ENCODE results near the gene SPRR1A. TPM values are rescaled to one million over a fixed set of nuclear protein-coding genes. Genes with fewer than 3 reads are reported as not detected.
A peak's percentile ranks its signal among the peaks of the same experiment; 100 is the strongest.
"Not testable (repeated sequence)": the region's sequence is repeated elsewhere in the genome, so short reads cannot be mapped to it uniquely, and the experiment has no call there.

Gene SPRR1A
- total RNA-seq, 2 donors from 2014 or later, result not detected

- DNase-seq; intact Hi-C loops (cut with DNase I); ATAC-seq: not testable (repeated sequence)
Measured at GRCh38 chr1:153022340-153022739, 38.5 kb downstream of the SPRR1A start.

DNA sequence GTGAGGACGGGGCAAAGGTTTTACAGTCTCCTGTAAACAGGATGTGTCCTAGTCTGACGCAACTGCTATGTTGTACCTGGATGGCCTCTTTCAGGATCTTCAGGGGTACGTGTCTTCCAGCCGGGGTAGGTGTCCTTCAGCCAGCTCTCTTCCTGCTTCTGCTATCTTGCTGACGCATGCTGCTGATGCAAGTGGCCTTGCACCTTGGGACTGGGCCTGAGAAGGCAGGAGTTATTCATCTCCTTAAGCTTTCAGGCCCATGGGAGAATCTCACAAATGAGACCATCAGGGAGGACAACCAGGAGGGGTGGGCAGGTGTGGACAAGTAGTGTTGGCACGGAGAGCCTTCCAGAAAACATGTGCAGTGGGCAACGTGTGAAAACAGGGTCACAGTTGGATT, 39.2 kb downstream of the SPRR1A start:
- no peak for DNase-seq
- ATAC-seq, result no peak
- intact Hi-C loops (cut with DNase I), result no loop called here

- ATAC-seq (no peak), DNase-seq (no peak)
- intact Hi-C loops (cut with DNase I), result no loop called here
Measured at GRCh38 chr1:153024413-153024812, 40.5 kb downstream of the SPRR1A start.

DNA sequence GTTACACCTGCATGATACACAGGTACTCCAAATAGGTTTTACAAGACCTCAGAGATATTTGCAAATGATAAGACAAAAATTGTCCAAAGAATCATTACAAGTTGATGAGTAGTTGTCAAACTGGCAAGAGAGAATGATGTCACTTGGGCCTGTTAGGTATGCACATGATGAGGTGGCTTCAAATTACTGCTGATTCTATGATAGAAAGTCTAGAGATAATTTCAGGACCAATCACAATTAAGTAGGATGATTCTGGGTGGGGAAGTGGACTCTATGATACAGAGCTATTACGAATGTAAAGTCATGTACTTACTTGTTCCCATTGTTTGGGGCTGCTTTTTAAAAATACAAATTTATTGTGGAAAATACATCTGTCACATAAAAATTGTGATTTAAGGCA, 41.9 kb downstream of the SPRR1A start:
- intact Hi-C loops (cut with DNase I), result no loop called here
- no peak for DNase-seq
- ATAC-seq, result no peak

- intact Hi-C loops (cut with DNase I), result no loop called here
- ATAC-seq, result no peak
Measured at GRCh38 chr1:153028766-153029165, 44.9 kb downstream of the SPRR1A start.

DNA sequence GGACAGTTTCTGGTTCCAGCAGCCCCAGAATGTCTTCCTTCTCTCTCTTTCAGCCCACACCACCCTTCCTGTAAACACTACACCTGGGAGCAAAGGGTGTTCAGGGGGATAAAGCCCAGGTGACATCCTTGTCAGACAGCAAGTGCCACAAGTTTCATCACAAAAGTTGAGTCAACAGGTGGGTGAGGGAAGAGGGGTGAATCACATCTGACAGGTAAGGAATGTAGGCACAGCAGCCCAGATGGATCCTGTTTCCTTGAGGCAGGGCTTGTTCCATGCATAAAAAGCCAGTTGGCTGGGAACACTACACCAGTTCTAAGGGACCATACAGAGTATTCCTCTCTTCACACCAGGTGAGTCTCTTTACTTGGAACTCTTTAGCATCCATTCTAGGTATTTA, 47.0 kb downstream of the SPRR1A start, which contains the start of gene SPRR1B:
Gene SPRR1B (plus strand): TSS at position 309 of the 400 bp plus-strand sequence. CDS start 1,143 bp downstream, outside the sequence.
- intact Hi-C loops (cut with DNase I), result no loop called here
- DNase-seq (no peak), ATAC-seq (no peak)

More at GRCh38 chr1:153028766-153029165, 44.9 kb downstream of the SPRR1A start:
- DNase-seq, result no peak

- ATAC-seq (no peak), DNase-seq (no peak)
- intact Hi-C loops (cut with DNase I), result no loop called here
Measured at GRCh38 chr1:153032073-153032472, 48.2 kb downstream of the SPRR1A start.

GRCh38 chr1:153032677-153033308, 48.9 kb downstream of the SPRR1A start:
- ATAC-seq (peak in 1 of 2 donors; percentile 94), DNase-seq (no peak)
- intact Hi-C loops (cut with DNase I), result no loop called here

DNA sequence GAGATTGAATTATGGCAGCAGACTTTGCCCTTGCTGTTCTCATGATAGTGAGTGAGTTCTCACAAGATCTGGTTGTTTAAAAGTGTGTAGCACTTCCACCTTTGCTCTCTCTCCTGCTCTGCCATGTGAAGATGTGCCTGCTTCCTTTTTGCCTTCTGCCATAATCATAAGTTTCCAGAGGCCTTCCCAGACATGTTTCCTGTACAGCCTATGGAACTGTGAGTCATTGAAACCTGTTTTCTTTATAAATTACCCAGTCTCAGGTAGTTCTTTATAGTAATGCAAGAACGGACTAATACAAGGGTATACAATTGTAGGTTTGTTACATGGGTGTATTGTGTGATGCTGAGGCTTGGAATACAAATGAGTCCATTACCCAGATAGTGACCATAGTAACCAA, 51.3 kb downstream of the SPRR1A start:
- intact Hi-C loops (cut with DNase I), result no loop called here
- DNase-seq, result no peak
- ATAC-seq, result no peak

Other genes starting within 250 kb of the SPRR1A start
- gene KPRP, start 226.1 kb upstream of the SPRR1A start, total RNA-seq, result not detected
- not detected for gene LCE1F, start 208.9 kb upstream of the SPRR1A start, total RNA-seq
- gene LCE1E, start 197.8 kb upstream of the SPRR1A start, total RNA-seq, result not detected
- gene LCE1D, start 187.4 kb upstream of the SPRR1A start, total RNA-seq, result not detected
- not detected for gene LCE1C, start 177.4 kb upstream of the SPRR1A start, total RNA-seq
- not detected for gene LCE1B, start 172.1 kb upstream of the SPRR1A start, total RNA-seq
- gene LCE1A, start 156.6 kb upstream of the SPRR1A start, total RNA-seq, result not detected
- not detected for gene LCE6A, start 141.2 kb upstream of the SPRR1A start, total RNA-seq
- gene LCE7A, start 124.1 kb upstream of the SPRR1A start, total RNA-seq, result not detected
- gene SMCP, start 105.8 kb upstream of the SPRR1A start, total RNA-seq, result not detected
- gene IVL, start 75.5 kb upstream of the SPRR1A start, total RNA-seq, result not detected
- gene SPRR5, start 36.9 kb upstream of the SPRR1A start, total RNA-seq, result not detected
- gene SPRR4, start 13.4 kb upstream of the SPRR1A start, total RNA-seq, result not detected
- gene SPRR3, start 17.7 kb downstream of the SPRR1A start, total RNA-seq, result not detected
- not detected for gene SPRR1B, start 47.1 kb downstream of the SPRR1A start, total RNA-seq
- gene SPRR2D, start 57.0 kb downstream of the SPRR1A start, total RNA-seq, result not detected
- not detected for gene SPRR2A, start 73.4 kb downstream of the SPRR1A start, total RNA-seq
- gene SPRR2B, start 87.5 kb downstream of the SPRR1A start, total RNA-seq, result not detected
- not detected for gene SPRR2E, start 110.4 kb downstream of the SPRR1A start, total RNA-seq
- gene SPRR2F, start 129.4 kb downstream of the SPRR1A start, total RNA-seq, result not detected
- gene SPRR2G, start 166.8 kb downstream of the SPRR1A start, total RNA-seq, result not detected
- not detected for gene LELP1, start 219.3 kb downstream of the SPRR1A start, total RNA-seq
- gene PRR9, start 233.5 kb downstream of the SPRR1A start, total RNA-seq, result not detected

Measured in left cardiac atrium (tissue), 4 donors.